ENCODE measurements around the gene KRT40. TPM values are rescaled to one million over a fixed set of nuclear protein-coding genes. Genes with fewer than 3 reads are reported as not detected.

KRT40 gene
- total RNA-seq, 1 donor from 2014 or later = not detected

- Mint-ChIP-seq H3K27me3 (ENCODE audit: unreplicated experiment) (peaks cover 4% of the 10 kb centered on the region), H3K27ac (ENCODE audit: unreplicated experiment) (no peak overlapping the region), H3K4me3 (ENCODE audit: unreplicated experiment) (no peak overlapping the region), H3K9me3 (ENCODE audit: unreplicated experiment) (no peaks in the 10 kb centered on the region), H3K4me1 (ENCODE audit: unreplicated experiment) (no peaks in the 10 kb centered on the region), H3K36me3 (ENCODE audit: unreplicated experiment) (no peaks in the 10 kb centered on the region)
- TF ChIP-seq, protein P1, sequence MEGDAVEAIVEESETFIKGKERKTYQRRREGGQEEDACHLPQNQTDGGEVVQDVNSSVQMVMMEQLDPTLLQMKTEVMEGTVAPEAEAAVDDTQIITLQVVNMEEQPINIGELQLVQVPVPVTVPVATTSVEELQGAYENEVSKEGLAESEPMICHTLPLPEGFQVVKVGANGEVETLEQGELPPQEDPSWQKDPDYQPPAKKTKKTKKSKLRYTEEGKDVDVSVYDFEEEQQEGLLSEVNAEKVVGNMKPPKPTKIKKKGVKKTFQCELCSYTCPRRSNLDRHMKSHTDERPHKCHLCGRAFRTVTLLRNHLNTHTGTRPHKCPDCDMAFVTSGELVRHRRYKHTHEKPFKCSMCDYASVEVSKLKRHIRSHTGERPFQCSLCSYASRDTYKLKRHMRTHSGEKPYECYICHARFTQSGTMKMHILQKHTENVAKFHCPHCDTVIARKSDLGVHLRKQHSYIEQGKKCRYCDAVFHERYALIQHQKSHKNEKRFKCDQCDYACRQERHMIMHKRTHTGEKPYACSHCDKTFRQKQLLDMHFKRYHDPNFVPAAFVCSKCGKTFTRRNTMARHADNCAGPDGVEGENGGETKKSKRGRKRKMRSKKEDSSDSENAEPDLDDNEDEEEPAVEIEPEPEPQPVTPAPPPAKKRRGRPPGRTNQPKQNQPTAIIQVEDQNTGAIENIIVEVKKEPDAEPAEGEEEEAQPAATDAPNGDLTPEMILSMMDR (IDR thresholded peaks at IDR 0.05) = no peak
- no peak for DNase-seq (ENCODE audit: extremely low spot score, unreplicated experiment)
Measured at GRCh38 chr17:40992666-40993065, 8.5 kb upstream of the KRT40 start.

GRCh38 chr17:40986920-40987319 lies 2.8 kb upstream of the KRT40 start:
- Mint-ChIP-seq H3K4me1 (ENCODE audit: unreplicated experiment) (peaks cover 2% of the 10 kb centered on the region), H3K9me3 (ENCODE audit: unreplicated experiment) (no peaks in the 10 kb centered on the region), H3K4me3 (ENCODE audit: unreplicated experiment) (no peak overlapping the region), H3K27me3 (ENCODE audit: unreplicated experiment) (peaks cover 3% of the 10 kb centered on the region), H3K27ac (ENCODE audit: unreplicated experiment) (no peak overlapping the region), H3K36me3 (ENCODE audit: unreplicated experiment) (no peaks in the 10 kb centered on the region)
- no peak for DNase-seq (ENCODE audit: extremely low spot score, unreplicated experiment)
- TF ChIP-seq, protein P1 (IDR thresholded peaks at IDR 0.05) = no peak

GRCh38 chr17:40981115-40981514 lies 3.0 kb downstream of the KRT40 start:
- H3K9me3 Mint-ChIP-seq (ENCODE audit: unreplicated experiment) = no peaks in the 10 kb centered on the region
- no peaks in the 10 kb centered on the region for H3K36me3 Mint-ChIP-seq (ENCODE audit: unreplicated experiment)
- H3K4me3 Mint-ChIP-seq (ENCODE audit: unreplicated experiment) = no peak overlapping the region
- no peak overlapping the region for H3K27ac Mint-ChIP-seq (ENCODE audit: unreplicated experiment)
- H3K27me3 Mint-ChIP-seq (ENCODE audit: unreplicated experiment) = no peaks in the 10 kb centered on the region
- TF ChIP-seq, protein P1 (IDR thresholded peaks at IDR 0.05) = no peak
- H3K4me1 Mint-ChIP-seq (ENCODE audit: unreplicated experiment) = peaks cover 5% of the 10 kb centered on the region
- no peak for DNase-seq (ENCODE audit: extremely low spot score, unreplicated experiment)

DNA sequence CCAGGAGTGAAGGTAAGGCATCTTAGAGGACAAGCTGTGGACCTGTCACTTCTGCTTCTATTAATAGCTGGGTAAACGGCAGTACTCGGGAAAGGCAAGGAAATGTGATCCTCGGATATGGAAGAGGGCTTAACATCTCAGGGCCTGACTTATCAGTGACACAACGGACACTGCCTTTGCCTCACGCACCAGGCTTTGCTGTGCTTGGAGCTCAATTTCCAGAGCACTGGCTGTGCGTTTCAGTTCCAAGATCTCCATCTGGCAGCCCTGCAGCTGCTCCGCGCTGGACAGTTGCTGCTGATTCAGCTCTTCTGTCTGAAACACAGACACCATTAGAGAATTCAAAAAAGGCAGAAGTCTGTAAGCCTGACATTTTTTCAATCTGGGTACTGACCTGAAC lies 3.5 kb downstream of the KRT40 start:
- Mint-ChIP-seq H3K36me3 (ENCODE audit: unreplicated experiment) (no peaks in the 10 kb centered on the region), H3K27ac (ENCODE audit: unreplicated experiment) (no peak overlapping the region), H3K4me3 (ENCODE audit: unreplicated experiment) (no peak overlapping the region), H3K9me3 (ENCODE audit: unreplicated experiment) (no peaks in the 10 kb centered on the region), H3K4me1 (ENCODE audit: unreplicated experiment) (peaks cover 5% of the 10 kb centered on the region), H3K27me3 (ENCODE audit: unreplicated experiment) (no peaks in the 10 kb centered on the region)
- DNase-seq (ENCODE audit: extremely low spot score, unreplicated experiment) = no peak
- TF ChIP-seq, protein P1 (IDR thresholded peaks at IDR 0.05) = no peak

DNA sequence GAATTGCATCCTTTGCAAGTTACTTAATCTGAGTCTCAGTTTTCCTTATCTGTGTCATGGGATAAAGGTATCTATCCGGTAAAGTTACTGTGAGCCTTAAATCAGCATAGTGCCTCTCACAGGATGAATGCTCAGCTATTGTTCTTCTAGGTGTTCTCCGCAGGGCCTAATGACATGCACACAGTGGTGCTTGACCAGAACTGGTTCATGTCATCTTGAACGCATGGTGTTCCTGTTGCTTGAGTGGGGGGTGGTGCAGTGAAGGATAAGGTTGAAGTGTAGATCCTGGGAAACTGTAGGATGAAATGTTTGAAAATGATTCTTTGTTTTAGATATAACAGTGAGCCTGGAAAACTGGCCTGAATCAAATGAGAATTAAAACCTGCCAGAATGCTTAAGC lies 4.0 kb downstream of the KRT40 start:
- Mint-ChIP-seq H3K4me1 (ENCODE audit: unreplicated experiment) (peaks cover 5% of the 10 kb centered on the region), H3K27me3 (ENCODE audit: unreplicated experiment) (no peaks in the 10 kb centered on the region)

More for the DNA sequence above, 4.0 kb downstream of the KRT40 start:
- Mint-ChIP-seq H3K36me3 (ENCODE audit: unreplicated experiment) (no peaks in the 10 kb centered on the region), H3K4me3 (ENCODE audit: unreplicated experiment) (no peak overlapping the region), H3K27ac (ENCODE audit: unreplicated experiment) (no peak overlapping the region), H3K9me3 (ENCODE audit: unreplicated experiment) (no peaks in the 10 kb centered on the region)
- DNase-seq (ENCODE audit: extremely low spot score, unreplicated experiment) = no peak
- TF ChIP-seq, protein P1 (IDR thresholded peaks at IDR 0.05) = no peak

All from osteocyte (in vitro differentiated cells).